Loucy (cell line): ENCODE results near the gene PREPL.
A peak's percentile ranks its signal among the peaks of the same experiment; 100 is the strongest.

Experiments used
- EZH2phosphoT487 ChIP-seq: fragments of 200-600 bp; IDR thresholded peaks from 2 replicates; pipeline ENCODE4 v1.6.1; 2018; ENCODE audit warnings: antibody characterized with exemption, mild to moderate bottlenecking, moderate library complexity, borderline replicate concordance
- TF ChIP-seq, protein P1 (sequence below): fragments of 200-600 bp; sonication (generic); conservative IDR thresholded peaks from 2 replicates; pipeline ENCODE4 v1.5.1; 2014; ENCODE audit warnings: mild to moderate bottlenecking, antibody characterized with exemption, low read length

DNA sequence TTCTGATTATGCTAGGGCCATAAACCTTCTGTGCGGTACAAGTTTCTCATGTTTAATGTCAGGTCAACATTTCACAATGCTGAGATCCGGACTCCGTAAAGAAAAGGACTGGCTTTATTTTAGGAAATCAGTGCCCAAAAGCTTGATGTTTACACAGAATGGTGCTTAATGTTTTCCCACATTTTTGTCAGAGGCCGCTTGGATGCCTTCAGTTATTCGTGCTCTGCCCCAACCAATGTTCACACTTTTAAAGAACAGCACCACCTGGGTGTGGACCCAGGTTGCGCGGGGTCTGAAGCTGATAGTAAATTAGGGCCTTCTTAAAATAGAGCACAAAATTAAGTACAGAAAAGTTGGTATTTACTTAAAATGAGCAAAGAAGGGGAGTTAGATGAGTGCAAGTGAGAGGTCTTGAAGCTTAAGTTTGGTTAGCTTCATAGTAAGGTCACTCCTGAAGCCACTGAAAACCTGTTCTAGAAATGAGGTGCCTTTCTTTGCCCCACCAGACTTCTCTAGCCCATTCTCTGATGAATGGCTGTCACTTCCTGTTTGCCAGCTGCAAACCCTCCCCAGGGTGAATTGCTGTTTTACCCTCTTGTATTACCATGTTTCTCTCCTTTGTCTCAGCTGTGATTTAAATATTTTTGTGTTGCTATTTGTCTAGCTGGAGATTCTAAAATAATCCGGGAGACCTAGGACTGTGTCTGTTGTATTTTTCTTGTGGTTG, 65.5 kb downstream of the PREPL start:
- TF ChIP-seq, protein P1, sequence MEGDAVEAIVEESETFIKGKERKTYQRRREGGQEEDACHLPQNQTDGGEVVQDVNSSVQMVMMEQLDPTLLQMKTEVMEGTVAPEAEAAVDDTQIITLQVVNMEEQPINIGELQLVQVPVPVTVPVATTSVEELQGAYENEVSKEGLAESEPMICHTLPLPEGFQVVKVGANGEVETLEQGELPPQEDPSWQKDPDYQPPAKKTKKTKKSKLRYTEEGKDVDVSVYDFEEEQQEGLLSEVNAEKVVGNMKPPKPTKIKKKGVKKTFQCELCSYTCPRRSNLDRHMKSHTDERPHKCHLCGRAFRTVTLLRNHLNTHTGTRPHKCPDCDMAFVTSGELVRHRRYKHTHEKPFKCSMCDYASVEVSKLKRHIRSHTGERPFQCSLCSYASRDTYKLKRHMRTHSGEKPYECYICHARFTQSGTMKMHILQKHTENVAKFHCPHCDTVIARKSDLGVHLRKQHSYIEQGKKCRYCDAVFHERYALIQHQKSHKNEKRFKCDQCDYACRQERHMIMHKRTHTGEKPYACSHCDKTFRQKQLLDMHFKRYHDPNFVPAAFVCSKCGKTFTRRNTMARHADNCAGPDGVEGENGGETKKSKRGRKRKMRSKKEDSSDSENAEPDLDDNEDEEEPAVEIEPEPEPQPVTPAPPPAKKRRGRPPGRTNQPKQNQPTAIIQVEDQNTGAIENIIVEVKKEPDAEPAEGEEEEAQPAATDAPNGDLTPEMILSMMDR = peak; percentile 68
- TF ChIP-seq EZH2phosphoT487 = no peak
